Endothelial cell of umbilical vein (primary cell): Measurements from ENCODE around the gene AP4S1. TPM values are rescaled to one million over a fixed set of nuclear protein-coding genes. Genes with fewer than 3 reads are reported as not detected.
A peak's percentile ranks its signal among the peaks of the same experiment; 100 is the strongest.

Experiments
- BruUV-seq: library from RNA; stranded (reverse); fragments of 400-500 nt; replicated peaks from 2 replicates; lab custom pipeline; 2021; lab: Mats Ljungman, UMichigan
- CTCF ChIA-PET: fragments of 300-600, 350-600 bp; sonication (Branson Sonifier 250); formaldehyde crosslinking; loops from one replicate; lab custom pipeline; 2021; ENCODE audit warnings: antibody characterized with exemption, inconsistent platforms; lab: Charles Lee
- POLR2A ChIA-PET: fragments of 300-600, 350-600 bp; sonication (Branson Sonifier 250); formaldehyde crosslinking; loops from one replicate; lab custom pipeline; 2021; ENCODE audit warnings: antibody characterized with exemption, inconsistent platforms; lab: Charles Lee
- DNase-seq: peaks from one replicate; pipeline ENCODE4 v3.0.0-alpha.2; 2011; ENCODE audit warnings: low read depth, low spot score
- FAIRE-seq: peaks from 2 replicates; lab custom pipeline; 2011; peaks lifted over from hg19 to GRCh38; lab: Jason Lieb, UNC
- H2AFZ ChIP-seq: 2 replicates; pipeline ENCODE4 v1.6.0; 2012; ENCODE audit warnings: low read depth, low read length, control low read depth, inconsistent platforms
- H3K27ac ChIP-seq: 2 replicates; pipeline ENCODE4 v1.5.1; 2011; ENCODE audit warnings: low read depth, mild to moderate bottlenecking, control low read depth, low read length, moderate library complexity; ENCODE audit not compliant: insufficient read depth
- H3K27me3 ChIP-seq, 2 experiments: 2 replicates each; pipeline versions ENCODE4 v1.6.0 to v1.6.1; 2011; ENCODE audit warnings: low read length in 2 of 2, mixed read lengths in 1 of 2; ENCODE audit not compliant: control insufficient read depth in 2 of 2, insufficient read depth in 2 of 2
- H3K36me3 ChIP-seq, 2 experiments: 2 replicates in 1 of 2; 3 replicates in 1 of 2; pipeline ENCODE4 v1.5.1; 2011; ENCODE audit warnings: low read length in 2 of 2, mild to moderate bottlenecking in 1 of 2, moderate library complexity in 1 of 2; ENCODE audit not compliant: control insufficient read depth in 2 of 2, insufficient read depth in 2 of 2; ENCODE audit errors: extremely low read depth in 1 of 2
- H3K4me1 ChIP-seq: 3 replicates; pipeline ENCODE4 v1.5.1; 2011; ENCODE audit warnings: mild to moderate bottlenecking, low read length; ENCODE audit not compliant: control insufficient read depth, insufficient read depth; ENCODE audit errors: extremely low read depth
- H3K4me2 ChIP-seq: 2 replicates; pipeline ENCODE4 v1.6.1; 2011; ENCODE audit warnings: low read length, control low read depth, mixed read lengths; ENCODE audit not compliant: insufficient read depth
- H3K4me3 ChIP-seq, 3 experiments: fragments of 200-600 bp in 1 of 3; sonication (generic), shearing (Covaris generic) in 1 of 3; replicated peaks in 1 of 3; 2 replicates each; pipeline ENCODE4 v1.5.1; 2011 to 2016; ENCODE audit warnings: control low read depth in 3 of 3, low read length in 3 of 3, mild to moderate bottlenecking in 2 of 3, inconsistent platforms in 1 of 3, low read depth in 1 of 3, moderate library complexity in 1 of 3; ENCODE audit not compliant: insufficient read depth in 1 of 3
- H3K79me2 ChIP-seq: 2 replicates; pipeline ENCODE4 v1.6.0; 2012; ENCODE audit warnings: low read length, inconsistent platforms; ENCODE audit not compliant: control insufficient read depth, insufficient read depth
- H3K9ac ChIP-seq: replicated peaks from 2 replicates; pipeline ENCODE3; 2011; ENCODE audit warnings: low read length, control low read depth; ENCODE audit not compliant: insufficient read depth; ENCODE audit errors: extremely low read depth
- H3K9me1 ChIP-seq: replicated peaks from 3 replicates; pipeline ENCODE4 v1.6.0; 2011; ENCODE audit warnings: mild to moderate bottlenecking, low read length; ENCODE audit not compliant: control insufficient read depth, insufficient read depth; ENCODE audit errors: extremely low read depth
- H3K9me3 ChIP-seq: replicated peaks from 2 replicates; pipeline ENCODE4 v1.5.1; 2012; ENCODE audit warnings: low read length, inconsistent platforms; ENCODE audit not compliant: control insufficient read depth, insufficient read depth
- H4K20me1 ChIP-seq: replicated peaks from 2 replicates; pipeline ENCODE3; 2011; ENCODE audit warnings: mild to moderate bottlenecking, low read length; ENCODE audit not compliant: control insufficient read depth, insufficient read depth; ENCODE audit errors: extremely low read depth
- CTCF ChIP-seq, 2 donors: IDR thresholded peaks; 1 replicate in 1 of 2; 2 replicates in 1 of 2; pipeline ENCODE4 v1.5.1; 2011; ENCODE audit warnings: low read length in 2 of 2, mild to moderate bottlenecking in 2 of 2, moderate library complexity in 2 of 2, control low read depth in 1 of 2, inconsistent platforms in 1 of 2, low read depth in 1 of 2; ENCODE audit not compliant: insufficient read depth in 1 of 2; ENCODE audit errors: extremely low read depth in 1 of 2
- EZH2 ChIP-seq: IDR thresholded peaks from 2 replicates; pipeline ENCODE4 v1.6.1; 2012; ENCODE audit warnings: borderline replicate concordance, low read depth, mild to moderate bottlenecking, moderate library complexity, low read length, inconsistent platforms; ENCODE audit not compliant: severe bottlenecking
- FOS ChIP-seq: IDR thresholded peaks from 2 replicates; pipeline ENCODE4 v1.6.1; 2011; ENCODE audit warnings: mild to moderate bottlenecking, low read length, moderate library complexity, borderline replicate concordance; ENCODE audit not compliant: insufficient read depth
- GATA2 ChIP-seq: IDR thresholded peaks from 2 replicates; pipeline ENCODE4 v1.7.0; 2011; ENCODE audit warnings: low read depth, mild to moderate bottlenecking, moderate library complexity, mixed read lengths, low read length; ENCODE audit not compliant: insufficient read length, insufficient read depth
- JUN ChIP-seq: IDR thresholded peaks from 2 replicates; pipeline ENCODE4 v1.6.1; 2011; ENCODE audit warnings: borderline replicate concordance, low read depth; ENCODE audit not compliant: insufficient read length, insufficient read depth
- MAX ChIP-seq: IDR thresholded peaks from 2 replicates; pipeline ENCODE4 v1.6.1; 2011; ENCODE audit not compliant: insufficient read depth, insufficient read length
- MYC ChIP-seq: IDR thresholded peaks from one replicate; pipeline ENCODE4 v1.6.1; 2011; ENCODE audit warnings: mild to moderate bottlenecking, low read depth, low read length
- POLR2A ChIP-seq: IDR thresholded peaks from 2 replicates; pipeline ENCODE4 v1.6.1; 2012; ENCODE audit warnings: low read depth, mild to moderate bottlenecking, control low read depth, low read length
- POLR2AphosphoS5 ChIP-seq: IDR thresholded peaks from 2 replicates; pipeline ENCODE4 v1.6.1; 2012; ENCODE audit warnings: low read depth, mild to moderate bottlenecking, control low read depth, low read length, moderate library complexity; ENCODE audit not compliant: insufficient read depth
- dilution Hi-C: fragments of 300-500 bp; cut with MboI; formaldehyde crosslinking; loops from one replicate; pipeline ENCODE4 v1.15.0; 2019; ENCODE audit warnings: low sequenced_read_pairs; ENCODE audit not compliant: extremely low pct_ligation_motif_present
- intact Hi-C: fragments of 100-400 bp; cut with micrococcal nuclease; formaldehyde crosslinking; loops from one replicate; pipeline ENCODE4 v1.10.0; 2022
- polyA plus RNA-seq, 4 experiments: library from polyadenylated mRNA; depleted of rRNA in 3 of 4; stranded (reverse) in 3 of 4; unstranded in 1 of 4; fragments of >200 nt; gene quantifications; 2 replicates each; pipeline versions ENCODE4 v1.2.1 to v1.2.3, GENCODE V29; 2011 to 2012; ENCODE audit warnings: missing spikeins in 1 of 4
- total RNA-seq: library from RNA; stranded (reverse); gene quantifications from 2 replicates; pipeline ENCODE4 v1.2.3, GENCODE V29; 2021

Gene AP4S1
- total and polyA plus RNA-seq, 2 donors (not counting 3 experiments of a cell fraction or from before 2014, with no cell fraction given), result 2.8 to 7.2 TPM

GRCh38 chr14:30998100-30998706 lies 27.2 kb upstream of the AP4S1 start:
- peaks cover 92% of the 10 kb centered on the region for H3K79me2 ChIP-seq
- FAIRE-seq (peak; percentile 38), DNase-seq (no peak)
- CTCF ChIA-PET, result no interaction called here
- POLR2A ChIA-PET, result no interaction called here
- no peak overlapping the region for H2AFZ ChIP-seq
- intact Hi-C loops (no loop called here), dilution Hi-C loops (no loop called here)
- H3K9me1 ChIP-seq, result peaks cover 6% of the 10 kb centered on the region
- H3K36me3 ChIP-seq, result peaks cover 0 to 2% of the 10 kb centered on the region in 2 experiments
- H3K9me3 ChIP-seq, result no peaks in the 10 kb centered on the region
- no TSS peak for BruUV-seq
- H3K4me3 ChIP-seq, result no peak overlapping the region
- H3K4me1 ChIP-seq, result peaks cover 25% of the 10 kb centered on the region
- H3K9ac ChIP-seq, result no peak overlapping the region
- H3K27ac ChIP-seq, result no peak overlapping the region
- TF ChIP-seq GATA2 (no peak), POLR2AphosphoS5 (no peak), EZH2 (no peak), POLR2A (no peak), MAX (no peak), CTCF (IDR thresholded peaks at IDR 0.05; ENCODE audit: extremely low read depth in 1 of 2, insufficient read depth in 1 of 2, low read depth in 1 of 2, low read length in 2 of 2) (no peak), JUN (no peak), MYC (no peak), FOS (no peak)
- H4K20me1 ChIP-seq, result peaks cover 12% of the 10 kb centered on the region
- no peak overlapping the region for H3K4me2 ChIP-seq
- no peaks in the 10 kb centered on the region for H3K27me3 ChIP-seq
